Measurements from ENCODE around the gene DIP2B. TPM values are rescaled to one million over a fixed set of nuclear protein-coding genes. Genes with fewer than 3 reads are reported as not detected.

Gene DIP2B
- total RNA-seq, 1 experiment from 2014 or later: 20.0 TPM

DNA sequence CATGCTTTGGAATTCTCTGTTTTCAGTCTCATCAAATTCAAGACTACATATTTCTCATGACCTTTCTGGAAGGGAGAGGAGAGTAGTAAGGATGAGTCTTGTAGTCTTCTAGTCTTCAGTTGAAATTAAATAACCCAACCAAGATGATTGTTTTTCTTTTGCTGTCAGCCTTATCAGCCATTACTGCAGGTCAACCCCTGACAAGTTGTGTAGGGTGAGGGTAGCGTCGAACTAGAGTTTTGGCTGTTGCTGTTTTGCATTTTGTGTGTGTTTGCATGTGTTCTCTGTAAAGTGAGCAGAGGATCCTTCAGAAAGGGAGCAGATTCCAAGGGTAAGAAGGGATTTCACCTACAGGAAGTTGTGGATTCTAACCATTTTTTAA is 28.4 kb downstream of the DIP2B start:
- no peak overlapping the region for H3K9ac ChIP-seq (ENCODE audit: extremely low read depth, insufficient read length, low read length)
- no peaks in the 10 kb centered on the region for H3K9me3 Mint-ChIP-seq
- H3K23ac ChIP-seq (ENCODE audit: insufficient read length, low read depth, low read length): no peak overlapping the region
- H4K20me1 ChIP-seq (ENCODE audit: control insufficient read depth, insufficient read depth, insufficient read length): no peaks in the 10 kb centered on the region
- H2AK5ac ChIP-seq (ENCODE audit: insufficient read length, low read length): no peak overlapping the region
- no peak overlapping the region for H2BK5ac ChIP-seq (ENCODE audit: insufficient read length, low read length)
- H3K4me1 ChIP-seq (ENCODE audit: insufficient read depth, low read length): peaks cover 3% of the 10 kb centered on the region
- no peak overlapping the region for H2BK120ac ChIP-seq (ENCODE audit: low read depth, low read length, poor library complexity, severe bottlenecking)
- no peak overlapping the region for H3K14ac ChIP-seq (ENCODE audit: insufficient read depth, low read length)
- no peak overlapping the region for H3K18ac ChIP-seq (ENCODE audit: insufficient read length, low read depth, low read length)
- H3K23me2 ChIP-seq (ENCODE audit: insufficient read length, low read depth, low read length, poor library complexity, severe bottlenecking): no peaks in the 10 kb centered on the region
- H3K27ac ChIP-seq (ENCODE audit: insufficient read length, low read depth, low read length): no peak overlapping the region
- no peaks in the 10 kb centered on the region for H3K36me3 Mint-ChIP-seq (ENCODE audit: insufficient read depth in 1 of 3, low read depth in 3 of 3)
- DNase-seq: no peak
- H4K5ac ChIP-seq (ENCODE audit: insufficient read length, low read depth, low read length): no peak overlapping the region
- H3K4me2 ChIP-seq (ENCODE audit: insufficient read depth, insufficient read length, low read length): no peak overlapping the region
- peaks cover 20 to 26% of the 10 kb centered on the region in 2 experiments for H3K4me1 Mint-ChIP-seq
- no peak overlapping the region for H2BK15ac ChIP-seq (ENCODE audit: low read depth, low read length)
- TF ChIP-seq, protein P1, sequence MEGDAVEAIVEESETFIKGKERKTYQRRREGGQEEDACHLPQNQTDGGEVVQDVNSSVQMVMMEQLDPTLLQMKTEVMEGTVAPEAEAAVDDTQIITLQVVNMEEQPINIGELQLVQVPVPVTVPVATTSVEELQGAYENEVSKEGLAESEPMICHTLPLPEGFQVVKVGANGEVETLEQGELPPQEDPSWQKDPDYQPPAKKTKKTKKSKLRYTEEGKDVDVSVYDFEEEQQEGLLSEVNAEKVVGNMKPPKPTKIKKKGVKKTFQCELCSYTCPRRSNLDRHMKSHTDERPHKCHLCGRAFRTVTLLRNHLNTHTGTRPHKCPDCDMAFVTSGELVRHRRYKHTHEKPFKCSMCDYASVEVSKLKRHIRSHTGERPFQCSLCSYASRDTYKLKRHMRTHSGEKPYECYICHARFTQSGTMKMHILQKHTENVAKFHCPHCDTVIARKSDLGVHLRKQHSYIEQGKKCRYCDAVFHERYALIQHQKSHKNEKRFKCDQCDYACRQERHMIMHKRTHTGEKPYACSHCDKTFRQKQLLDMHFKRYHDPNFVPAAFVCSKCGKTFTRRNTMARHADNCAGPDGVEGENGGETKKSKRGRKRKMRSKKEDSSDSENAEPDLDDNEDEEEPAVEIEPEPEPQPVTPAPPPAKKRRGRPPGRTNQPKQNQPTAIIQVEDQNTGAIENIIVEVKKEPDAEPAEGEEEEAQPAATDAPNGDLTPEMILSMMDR (conservative IDR thresholded peaks at IDR 0.05): no peak
- no peak overlapping the region for H2BK12ac ChIP-seq (ENCODE audit: insufficient read length, low read depth, low read length)
- H2AFZ ChIP-seq (ENCODE audit: low read length): no peak overlapping the region
- WGBS (ENCODE audit: extremely low coverage, insufficient read length, low lambda C conversion rate): no CpG with 5 or more reads among the region's 2 CpGs
- no peak overlapping the region for H4K91ac ChIP-seq (ENCODE audit: insufficient read length, low read depth, low read length)
- peaks cover 2% of the 10 kb centered on the region; the same call in 1 of the 2 replicates for H3K79me2 ChIP-seq (ENCODE audit: insufficient read depth, low read length)
- no peak overlapping the region for H3K56ac ChIP-seq (ENCODE audit: insufficient read length, low read depth, low read length)
- H3K4me3 Mint-ChIP-seq: no peak overlapping the region
- no peak overlapping the region for H4K8ac ChIP-seq (replicated peaks; ENCODE audit: insufficient read length, low read depth, low read length)
- H3K27me3 ChIP-seq (ENCODE audit: insufficient read depth, low read length): no peaks in the 10 kb centered on the region
- H3K79me1 ChIP-seq (ENCODE audit: insufficient read depth, low read depth, low read length, poor library complexity, severe bottlenecking): peaks cover 2% of the 10 kb centered on the region
- no peak overlapping the region for H3K27ac Mint-ChIP-seq
- no peaks in the 10 kb centered on the region for H3K27me3 Mint-ChIP-seq (ENCODE audit: low read depth)
- no peak overlapping the region for H3T11ph ChIP-seq (ENCODE audit: low read length)
- H2BK20ac ChIP-seq (ENCODE audit: low read depth, low read length, poor library complexity, severe bottlenecking): no peak overlapping the region
- no peak overlapping the region for H3K4ac ChIP-seq (ENCODE audit: low read depth, low read length)
- no peaks in the 10 kb centered on the region for H3K9me3 ChIP-seq (ENCODE audit: control insufficient read depth, low read depth, low read length)

Measured in H9 (cell line).